SK-N-SH (cell line): ENCODE measurements around the gene KDM4C. TPM values are rescaled to one million over a fixed set of nuclear protein-coding genes. Genes with fewer than 3 reads are reported as not detected.
A peak's percentile ranks its signal among the peaks of the same experiment; 100 is the strongest.

ENCODE experiments used
- CTCF ChIA-PET: fragments of 300-600, 350-600 bp; formaldehyde crosslinking; extraction: SDS; loops from one replicate; lab custom pipeline; 2021; lab: Yijun Ruan, JAX
- POLR2A ChIA-PET: fragments of 350-600 bp; sonication (Branson Sonifier 250); formaldehyde crosslinking; extraction: SDS; loops from one replicate; lab custom pipeline; 2020; ENCODE audit warnings: antibody characterized with exemption, inconsistent platforms; lab: Yijun Ruan, JAX
- DNase-seq: peaks from one replicate; pipeline ENCODE4 v3.0.0; 2012
- H2AFZ ChIP-seq: fragments of 200-600 bp; sonication (generic); 2 replicates; pipeline ENCODE4 v1.8.1; 2016; ENCODE audit warnings: antibody characterized with exemption, mild to moderate bottlenecking, low read depth
- H3F3A ChIP-seq: fragments of 200-600 bp; sonication (generic); replicated peaks from 2 replicates; pipeline ENCODE3; 2016; ENCODE audit warnings: antibody characterized with exemption, mild to moderate bottlenecking; ENCODE audit not compliant: insufficient read depth
- H3K27ac ChIP-seq, 2 experiments: fragments of 200-500 bp in 1 of 2; fragments of 200-600 bp in 1 of 2; sonication (Bioruptor generic) in 1 of 2; sonication (generic), shearing (Covaris generic) in 1 of 2; 2 replicates each; pipeline versions ENCODE4 v1.5.1 to v1.6.1; 2014 to 2016; ENCODE audit warnings: low read depth in 2 of 2, inconsistent platforms in 1 of 2, low read length in 1 of 2, mild to moderate bottlenecking in 1 of 2, mixed read lengths in 1 of 2
- H3K27me3 ChIP-seq: fragments of 200-600 bp; sonication (generic), shearing (Covaris generic); 2 replicates; pipeline ENCODE4 v1.6.1; 2016; ENCODE audit warnings: mixed run types; ENCODE audit not compliant: insufficient read depth
- H3K36me3 ChIP-seq, 2 experiments: fragments of 200-500 bp in 1 of 2; fragments of 200-600 bp in 1 of 2; sonication (Bioruptor generic) in 1 of 2; sonication (generic) in 1 of 2; replicated peaks in 1 of 2; 2 replicates each; pipeline versions ENCODE3 to v1.5.1; 2014 to 2016; ENCODE audit warnings: low read length in 1 of 2, mild to moderate bottlenecking in 1 of 2; ENCODE audit not compliant: insufficient read depth in 2 of 2, control insufficient read depth in 1 of 2
- H3K4me1 ChIP-seq, 2 experiments: fragments of 200-500 bp in 1 of 2; fragments of 200-600 bp in 1 of 2; sonication (Bioruptor generic) in 1 of 2; sonication (generic), shearing (Covaris generic) in 1 of 2; 2 replicates each; pipeline versions ENCODE4 v1.5.1 to v1.6.1; 2014 to 2016; ENCODE audit warnings: low read depth in 1 of 2, low read length in 1 of 2, mixed run types in 1 of 2; ENCODE audit not compliant: insufficient read depth in 2 of 2, control insufficient read depth in 1 of 2
- H3K4me2 ChIP-seq: fragments of 200-600 bp; sonication (generic), shearing (Covaris generic); 2 replicates; pipeline ENCODE4 v1.6.1; 2017; ENCODE audit warnings: mixed run types
- H3K4me3 ChIP-seq, 2 experiments: fragments of 200-500 bp in 1 of 2; fragments of 200-600 bp in 1 of 2; sonication (Bioruptor generic) in 1 of 2; sonication (generic), shearing (Covaris generic) in 1 of 2; 2 replicates each; pipeline versions ENCODE4 v1.5.1 to v1.8.1; 2014 to 2016; ENCODE audit warnings: low read depth in 2 of 2, inconsistent platforms in 1 of 2, low read length in 1 of 2, mild to moderate bottlenecking in 1 of 2, mixed read lengths in 1 of 2, moderate library complexity in 1 of 2
- H3K79me2 ChIP-seq: fragments of 200-600 bp; sonication (generic); 2 replicates; pipeline ENCODE4 v1.8.1; 2017; ENCODE audit warnings: mild to moderate bottlenecking; ENCODE audit not compliant: insufficient read depth
- H3K9ac ChIP-seq: fragments of 200-600 bp; sonication (generic); 2 replicates; pipeline ENCODE4 v1.6.1; 2017; ENCODE audit warnings: mixed run types
- H3K9me2 ChIP-seq: fragments of 200-600 bp; sonication (generic); 2 replicates; pipeline ENCODE4 v1.6.1; 2017; ENCODE audit warnings: mixed run types
- H3K9me3 ChIP-seq: fragments of 200-600 bp; sonication (generic); 2 replicates; pipeline ENCODE4 v1.6.1; 2017; ENCODE audit warnings: mixed run types, mild to moderate bottlenecking, moderate library complexity
- H4K20me1 ChIP-seq: fragments of 200-600 bp; sonication (generic); 2 replicates; pipeline ENCODE4 v1.6.1; 2017; ENCODE audit warnings: mild to moderate bottlenecking, mixed run types; ENCODE audit not compliant: insufficient read depth
- CHD2 ChIP-seq: fragments of 150-350 bp; IDR thresholded peaks from 2 replicates; pipeline ENCODE4 v1.6.1; 2018; ENCODE audit warnings: low read length; ENCODE audit not compliant: partially characterized antibody
- CTCF ChIP-seq: fragments of 200-600 bp; sonication (generic); IDR thresholded peaks from 2 replicates; pipeline ENCODE4 v1.6.1; 2017; ENCODE audit warnings: antibody characterized with exemption, mild to moderate bottlenecking, moderate library complexity
- ELF1 ChIP-seq: IDR thresholded peaks from 2 replicates; pipeline ENCODE4 v1.4.0; 2012
- EP300 ChIP-seq, 2 experiments: IDR thresholded peaks; 2 replicates each; pipeline versions ENCODE4 v1.4.0 to v1.6.1; 2012; ENCODE audit warnings: borderline replicate concordance in 1 of 2, low read depth in 1 of 2, low read length in 1 of 2
- EZH2phosphoT487 ChIP-seq: fragments of 200-600 bp; sonication (generic); IDR thresholded peaks from 2 replicates; pipeline ENCODE4 v1.6.1; 2017; ENCODE audit warnings: low read depth, mixed run types, mild to moderate bottlenecking, antibody characterized with exemption, moderate library complexity, borderline replicate concordance
- FOSL2 ChIP-seq: IDR thresholded peaks from 2 replicates; pipeline ENCODE4 v1.4.0; 2012; ENCODE audit warnings: low read depth, mild to moderate bottlenecking, moderate library complexity, borderline replicate concordance
- FOXJ3 ChIP-seq: sonication (generic); formaldehyde crosslinking; IDR thresholded peaks from 2 replicates; pipeline ENCODE4 v1.5.1; 2020; ENCODE audit warnings: mild to moderate bottlenecking, missing genetic modification reagents
- GABPA ChIP-seq: IDR thresholded peaks from 2 replicates; pipeline ENCODE4 v1.4.0; 2012; ENCODE audit warnings: low read depth, mild to moderate bottlenecking
- MEF2A ChIP-seq: IDR thresholded peaks from 2 replicates; pipeline ENCODE4 v1.4.0; 2012; ENCODE audit warnings: low read depth, borderline replicate concordance
- MXI1 ChIP-seq: IDR thresholded peaks from 2 replicates; pipeline ENCODE4 v1.6.1; 2012; ENCODE audit warnings: mild to moderate bottlenecking, low read depth, low read length, improper control_type of control experiment
- NFIC ChIP-seq: IDR thresholded peaks from 2 replicates; pipeline ENCODE4 v1.4.0; 2012; ENCODE audit warnings: borderline replicate concordance
- POLR2AphosphoS5 ChIP-seq: IDR thresholded peaks from 2 replicates; pipeline ENCODE4 v1.6.1; 2012; ENCODE audit warnings: low read depth, low read length
- RAD21 ChIP-seq: IDR thresholded peaks from 2 replicates; pipeline ENCODE4 v1.6.1; 2012; ENCODE audit warnings: mild to moderate bottlenecking, low read length
- RCOR1 ChIP-seq: fragments of 150-350 bp; IDR thresholded peaks from 2 replicates; pipeline ENCODE4 v1.6.1; 2017; ENCODE audit warnings: antibody characterized with exemption, low read length
- RFX5 ChIP-seq: IDR thresholded peaks from 2 replicates; pipeline ENCODE4 v1.6.1; 2012; ENCODE audit warnings: mild to moderate bottlenecking, improper control_type of control experiment, low read length
- RXRA ChIP-seq: IDR thresholded peaks from 2 replicates; pipeline ENCODE4 v1.4.0; 2012; ENCODE audit warnings: low read depth, mild to moderate bottlenecking, borderline replicate concordance
- SIN3A ChIP-seq: IDR thresholded peaks from 2 replicates; pipeline ENCODE4 v1.6.1; 2012; ENCODE audit warnings: low read depth, mild to moderate bottlenecking, low read length, moderate library complexity, borderline replicate concordance
- SMC3 ChIP-seq: IDR thresholded peaks from 2 replicates; pipeline ENCODE4 v1.6.1; 2012; ENCODE audit warnings: low read depth, low read length, improper control_type of control experiment
- TAF1 ChIP-seq: IDR thresholded peaks from 2 replicates; pipeline ENCODE4 v1.6.1; 2012; ENCODE audit warnings: low read depth, mild to moderate bottlenecking, low read length, moderate library complexity, borderline replicate concordance
- TCF12 ChIP-seq: IDR thresholded peaks from 2 replicates; pipeline ENCODE4 v1.4.0; 2012
- TEAD4 ChIP-seq: IDR thresholded peaks from 2 replicates; pipeline ENCODE4 v1.4.0; 2012; ENCODE audit warnings: mild to moderate bottlenecking, borderline replicate concordance; ENCODE audit not compliant: insufficient read depth
- USF1 ChIP-seq: IDR thresholded peaks from 2 replicates; pipeline ENCODE4 v1.4.0; 2012; ENCODE audit warnings: low read depth, borderline replicate concordance
- ZBTB33 ChIP-seq: IDR thresholded peaks from 2 replicates; pipeline ENCODE4 v1.4.0; 2012; ENCODE audit warnings: low read depth, borderline replicate concordance
- WGBS: methylation state at CpG from one replicate; pipeline ENCODE4 v1.1.6; 2017; ENCODE audit warnings: low lambda C conversion rate; 5-methylcytosine and 5-hydroxymethylcytosine counted together
- polyA plus RNA-seq, 3 experiments: library from polyadenylated mRNA; depleted of rRNA; stranded (reverse); fragments of >200 nt; gene quantifications; 2 replicates each; pipeline ENCODE4 v1.2.3, GENCODE V29; 2012

The KDM4C gene
- polyA plus RNA-seq, 1 of the 3 experiments (the other 2 are of a cell fraction), result 9.4 TPM

- no peak for DNase-seq
- H4K20me1 ChIP-seq, result no peaks in the 10 kb centered on the region
These were observed 197.6 kb downstream of the KDM4C start for GRCh38 chr9:6955251-6955921.

GRCh38 chr9:6956879-6957278 is 199.1 kb downstream of the KDM4C start:
- WGBS, result 96% methylated on average over 2 of the region's 2 CpGs
- no peaks in the 10 kb centered on the region for H3K27me3 ChIP-seq
- H3F3A ChIP-seq, result no peaks in the 10 kb centered on the region
- H3K4me3 ChIP-seq, result no peak overlapping the region
- peak overlapping the region in 1 of 2 experiments; percentile 90; a peak in 2 of 4 replicates for H3K27ac ChIP-seq
- no peaks in the 10 kb centered on the region for H3K79me2 ChIP-seq
- H3K9me3 ChIP-seq, result no peaks in the 10 kb centered on the region
- no peak overlapping the region for H3K9ac ChIP-seq
- no peak overlapping the region for H2AFZ ChIP-seq
- ChIA-PET CTCF (interaction anchor here (1.0 to 2.3 kb wide), 4 partner anchors 47 to 130 kb away, joined by 3 to 7 read pairs (median 4); no protein-coding TSS in a partner anchor), POLR2A (interaction anchor here (0.8 to 1.3 kb wide), 3 partner anchors 8 to 32 kb away, joined by 3 to 4 read pairs (median 3); no protein-coding TSS in a partner anchor)
- no peak overlapping the region for H3K4me2 ChIP-seq
- H3K4me1 ChIP-seq, result peaks cover 24 to 30% of the 10 kb centered on the region in 2 experiments; a peak in 3 of 4 replicates
- no peaks in the 10 kb centered on the region for H3K36me3 ChIP-seq
- H3K9me2 ChIP-seq, result no peaks in the 10 kb centered on the region
- peak; percentile 59 for DNase-seq
- no peaks in the 10 kb centered on the region for H4K20me1 ChIP-seq
- TF ChIP-seq GABPA (no peak), TCF12 (peak; percentile 7; the same call in 1 of the 2 replicates), MEF2A (no peak), USF1 (no peak), CHD2 (peak; percentile 43), CTCF (no peak), SMC3 (no peak), TEAD4 (no peak), ZBTB33 (no peak), MXI1 (peak; percentile 68), RFX5 (no peak), TAF1 (no peak), FOXJ3 (CRISPR knock-in tag) (no peak), FOSL2 (no peak), RXRA (no peak), RCOR1 (peak; percentile 17; the same call in 1 of the 2 replicates), EP300 (IDR thresholded peaks at IDR 0.05; ENCODE audit: borderline replicate concordance in 1 of 2, low read depth in 1 of 2, low read length in 1 of 2) (peak in 1 of 2 experiments; percentile 82; a peak in 2 of 4 replicates), RAD21 (peak; percentile 11), ELF1 (no peak), POLR2AphosphoS5 (no peak), SIN3A (no peak), EZH2phosphoT487 (no peak)

More at GRCh38 chr9:6955251-6955921, 197.6 kb downstream of the KDM4C start:
- H3K36me3 ChIP-seq, result no peaks in the 10 kb centered on the region
- H3K79me2 ChIP-seq, result no peaks in the 10 kb centered on the region
- H3K9me3 ChIP-seq, result no peaks in the 10 kb centered on the region
- no peaks in the 10 kb centered on the region for H3F3A ChIP-seq
- H3K4me2 ChIP-seq, result no peak overlapping the region
- 86% methylated on average over 7 of the region's 7 CpGs for WGBS
- H3K9me2 ChIP-seq, result no peaks in the 10 kb centered on the region
- peak overlapping the region in 1 of 2 experiments; percentile 90; a peak in 2 of 4 replicates for H3K27ac ChIP-seq
- ChIA-PET POLR2A (no interaction called here), CTCF (interaction anchor here (1.2 to 2.3 kb wide), 3 partner anchors 11 to 128 kb away, joined by 5 to 7 read pairs (median 6); no protein-coding TSS in a partner anchor)
- H2AFZ ChIP-seq, result no peak overlapping the region
- H3K27me3 ChIP-seq, result no peaks in the 10 kb centered on the region
- H3K4me3 ChIP-seq, result no peak overlapping the region
- TF ChIP-seq NFIC (peak; percentile 18; the same call in 1 of the 2 replicates), MXI1 (no peak)
- H3K9ac ChIP-seq, result no peak overlapping the region
- H3K4me1 ChIP-seq, result peaks cover 20 to 25% of the 10 kb centered on the region in 2 experiments; a peak in 3 of 4 replicates
